CMK (cell line): Measurements from ENCODE around the gene CCK.

ENCODE experiments used
- DNase-seq: peaks from one replicate; pipeline ENCODE4 v3.0.0-alpha.2; 2010; ENCODE audit warnings: low read depth

The CCK gene

DNA sequence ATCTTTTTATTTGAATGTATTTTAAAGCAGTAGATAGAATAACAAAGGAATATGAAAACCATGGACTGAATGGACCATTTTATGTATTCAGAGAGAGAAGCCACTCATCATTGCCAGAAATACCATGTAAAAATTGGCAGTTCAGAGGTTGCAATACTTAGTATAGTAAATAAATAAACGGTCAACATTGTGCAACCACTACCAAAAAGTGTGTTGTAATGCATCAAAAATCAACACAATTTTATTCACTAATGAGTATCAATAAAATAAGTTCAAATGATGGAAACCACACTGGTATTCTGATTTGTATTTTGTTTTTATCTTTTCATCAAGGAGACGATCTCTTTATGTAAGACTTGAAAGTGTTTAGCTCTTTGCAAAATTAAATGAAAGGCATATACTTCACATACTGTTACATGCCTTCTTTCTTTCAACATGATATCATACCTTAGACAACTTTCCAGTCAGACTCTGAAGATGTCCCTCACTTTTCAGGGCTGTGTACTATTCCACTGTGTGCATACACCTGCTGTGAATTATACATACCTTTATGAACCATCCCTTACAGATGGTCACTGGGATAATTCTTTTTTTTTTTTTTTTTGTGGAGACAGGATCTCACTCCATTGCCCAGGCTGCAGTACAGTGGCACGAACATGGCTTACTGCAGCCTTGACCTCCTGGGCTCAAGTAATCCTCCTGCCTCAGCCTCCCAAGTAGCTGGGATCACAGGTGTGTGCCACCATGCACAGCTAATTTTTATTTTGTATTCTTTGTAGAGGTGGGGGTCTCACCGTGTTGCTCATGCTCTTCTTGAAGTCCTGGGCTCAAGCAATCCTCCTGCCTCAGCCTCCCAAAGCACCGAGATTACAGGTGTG, 40.3 kb downstream of the CCK start:
- DNase-seq, result no peak

DNA sequence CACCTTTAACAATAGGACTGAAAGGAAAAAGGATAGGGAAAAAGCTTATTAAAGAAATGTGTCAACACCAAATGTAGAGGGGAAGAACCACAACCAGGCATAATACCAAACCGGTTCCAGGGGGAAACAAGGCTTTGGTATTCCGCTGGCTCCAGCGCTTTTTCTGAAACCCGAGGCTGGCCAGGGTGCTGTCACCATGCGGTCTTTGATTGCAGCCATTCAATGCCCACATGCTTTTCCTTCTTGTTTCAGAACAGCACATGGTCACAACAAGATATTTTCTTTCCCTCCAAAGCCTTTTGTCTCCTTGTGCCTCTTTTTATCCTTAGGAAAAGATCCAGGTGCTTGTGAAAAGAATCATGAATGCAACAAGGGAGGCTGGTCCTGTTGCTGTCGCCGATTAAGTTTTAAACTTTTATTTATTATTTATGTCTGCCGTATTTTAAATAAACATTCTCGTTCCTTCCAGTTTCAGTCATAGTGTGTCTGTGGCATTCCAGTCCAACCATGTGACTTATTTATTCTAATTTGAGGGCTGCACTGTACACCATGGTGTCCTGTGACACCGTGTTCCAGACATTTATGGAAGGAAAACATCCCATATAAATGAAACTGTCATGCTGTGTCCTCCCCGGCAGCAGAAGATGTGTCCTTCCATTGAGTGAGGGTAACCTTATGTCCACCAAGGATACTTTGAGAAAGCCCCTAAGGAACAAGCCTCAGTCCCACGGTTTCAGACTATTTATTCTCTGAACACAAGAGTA, 41.1 kb downstream of the CCK start:
- DNase-seq, result no peak

DNA sequence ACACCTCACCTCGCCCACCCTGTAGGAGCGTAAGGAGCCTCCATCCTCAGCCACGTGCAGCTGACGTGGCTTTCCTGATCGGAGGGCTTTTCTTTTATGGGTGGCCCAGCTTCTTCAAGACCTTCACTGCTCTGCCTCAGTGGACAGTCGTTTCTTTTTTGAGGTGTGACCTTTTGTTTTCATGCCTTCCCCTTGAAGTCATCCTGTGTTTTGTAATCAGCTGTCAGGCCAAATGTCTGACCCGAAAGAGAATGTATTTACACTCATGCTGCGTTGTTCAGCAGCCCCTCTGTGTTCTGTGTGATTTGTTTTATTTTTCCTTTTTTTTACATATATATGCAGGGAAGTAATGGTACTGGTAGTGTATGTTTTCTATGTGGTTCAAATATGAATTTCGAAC, 41.8 kb downstream of the CCK start:
- DNase-seq, result no peak

DNA sequence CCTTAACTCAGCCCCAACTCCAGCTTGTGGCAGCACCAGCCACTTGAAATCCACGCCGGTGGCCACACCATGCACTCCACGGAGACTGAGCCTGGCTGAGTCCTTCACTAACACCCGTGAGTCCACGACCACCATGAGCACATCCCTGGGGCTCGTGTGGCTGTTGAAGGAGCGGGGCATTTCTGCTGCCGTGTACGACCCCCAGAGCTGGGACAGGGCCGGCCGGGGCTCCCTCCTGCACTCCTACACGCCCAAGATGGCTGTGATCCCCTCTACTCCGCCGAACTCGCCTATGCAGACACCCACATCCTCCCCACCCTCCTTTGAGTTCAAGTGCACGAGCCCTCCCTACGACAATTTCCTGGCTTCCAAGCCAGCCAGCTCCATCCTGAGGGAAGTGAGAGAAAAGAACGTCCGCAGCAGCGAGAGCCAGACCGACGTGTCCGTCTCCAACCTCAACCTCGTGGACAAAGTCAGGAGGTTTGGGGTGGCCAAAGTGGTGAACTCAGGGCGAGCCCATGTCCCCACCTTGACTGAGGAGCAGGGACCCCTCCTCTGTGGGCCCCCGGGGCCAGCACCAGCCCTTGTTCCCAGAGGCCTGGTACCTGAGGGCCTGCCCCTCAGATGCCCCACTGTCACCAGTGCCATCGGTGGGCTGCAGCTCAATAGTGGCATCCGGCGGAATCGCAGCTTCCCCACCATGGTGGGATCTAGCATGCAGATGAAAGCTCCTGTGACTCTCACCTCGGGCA, 42.9 kb downstream of the CCK start:
- no peak for DNase-seq

DNA sequence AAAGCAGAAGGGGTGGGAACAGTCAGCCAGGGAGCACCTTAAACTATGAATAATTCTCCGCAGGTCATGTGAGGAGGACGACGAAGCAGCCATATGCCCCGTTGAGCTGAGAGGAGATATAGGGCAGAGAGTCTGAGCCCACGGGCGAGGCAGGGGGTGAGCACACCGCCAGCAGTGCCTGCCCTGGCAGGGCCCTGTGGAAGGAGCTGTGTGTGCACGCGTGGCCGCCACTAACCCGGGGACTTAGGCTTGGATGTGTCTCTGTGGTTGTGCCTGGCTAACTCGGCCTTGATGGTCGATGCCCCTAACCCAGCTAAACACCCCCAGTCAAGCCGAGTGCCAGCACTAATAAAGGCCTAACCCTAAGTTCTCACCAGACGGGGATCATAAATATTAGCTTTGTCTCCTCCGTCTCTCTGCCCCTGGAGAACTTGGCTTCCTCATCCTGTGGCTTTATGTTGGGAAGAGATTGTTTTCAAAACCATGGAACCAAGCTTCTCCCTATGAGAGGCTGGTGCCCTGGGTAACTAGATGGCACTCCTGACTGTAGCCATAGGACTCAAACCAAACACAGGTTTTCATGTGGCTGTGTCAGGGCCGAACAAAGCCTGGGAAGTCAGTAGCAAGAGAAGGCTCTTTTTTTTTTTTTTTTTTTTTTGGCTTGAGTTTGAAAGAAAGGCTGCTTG, 45.4 kb downstream of the CCK start:
- no peak for DNase-seq

DNA sequence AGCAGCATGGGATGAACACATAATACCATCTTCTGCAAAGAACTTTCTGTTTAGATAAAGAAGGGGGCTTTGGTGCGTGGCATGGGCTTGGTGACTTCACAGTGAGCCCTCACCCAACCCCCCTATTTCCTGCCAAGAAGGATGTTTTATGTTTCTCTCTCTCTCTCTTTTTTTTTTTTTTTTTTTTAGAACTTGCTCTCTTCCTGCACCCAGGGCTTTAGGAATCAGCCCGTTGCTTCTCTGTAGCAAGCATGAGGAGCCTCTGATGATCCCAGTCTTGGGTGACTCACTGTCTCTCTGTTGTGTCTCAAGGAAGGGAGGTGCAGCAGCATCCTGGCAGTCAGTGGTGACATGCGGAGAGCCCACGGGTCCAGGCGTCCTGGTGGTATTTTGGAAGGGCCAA, 49.1 kb downstream of the CCK start:
- no peak for DNase-seq

DNA sequence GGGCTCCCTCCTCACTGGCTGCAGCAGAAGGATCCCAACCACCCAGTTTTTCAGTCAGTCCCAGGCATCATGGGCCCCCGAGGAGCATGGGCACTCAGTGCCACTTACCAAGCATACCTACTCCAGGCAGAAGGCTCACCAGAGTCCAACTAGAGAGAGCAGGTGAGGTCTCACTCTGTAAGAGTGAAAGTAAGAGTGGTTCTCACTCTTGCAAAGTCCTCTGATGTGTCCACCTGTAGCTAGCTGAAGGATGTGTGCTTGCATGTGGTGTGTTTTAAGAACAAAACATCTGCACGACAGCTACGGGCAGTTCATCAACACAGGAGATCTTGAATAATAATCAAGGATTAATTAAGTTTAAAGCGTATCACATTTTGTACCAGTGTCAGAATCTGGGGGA, 49.7 kb downstream of the CCK start:
- DNase-seq, result no peak

DNA sequence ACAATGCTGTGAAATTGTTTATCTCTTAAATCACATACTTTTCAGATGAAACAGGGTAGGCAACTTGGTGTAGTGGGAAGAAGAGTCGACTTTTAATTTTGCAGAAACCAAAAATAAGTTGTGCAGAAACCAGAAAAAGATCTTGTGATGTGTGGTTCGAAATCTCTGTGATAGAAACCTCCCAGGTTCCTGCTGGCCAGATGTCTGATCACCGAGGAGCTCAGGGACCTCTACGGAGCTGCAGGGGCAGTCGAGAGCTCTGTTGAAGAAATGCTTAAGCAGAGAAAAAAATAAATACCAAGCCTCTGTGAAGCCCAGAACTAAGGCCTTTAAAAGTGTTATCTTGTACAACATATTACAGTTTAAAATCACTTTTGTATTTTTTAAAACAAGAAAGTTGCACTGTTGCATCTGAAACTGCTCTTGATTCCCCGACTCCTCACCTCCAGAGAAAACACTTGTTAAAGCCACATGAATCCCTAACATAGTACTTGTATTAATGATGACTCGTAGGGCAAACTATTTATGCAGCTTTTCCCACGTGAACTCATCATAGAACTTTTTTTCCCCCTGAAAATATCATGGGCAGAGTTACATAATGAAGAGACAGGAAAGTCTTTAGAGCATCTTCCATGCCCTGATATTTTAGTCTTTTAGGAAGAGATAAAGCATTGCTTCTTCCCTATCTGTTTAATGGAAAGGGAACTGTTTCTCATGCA, 51.3 kb downstream of the CCK start:
- DNase-seq, result no peak

DNA sequence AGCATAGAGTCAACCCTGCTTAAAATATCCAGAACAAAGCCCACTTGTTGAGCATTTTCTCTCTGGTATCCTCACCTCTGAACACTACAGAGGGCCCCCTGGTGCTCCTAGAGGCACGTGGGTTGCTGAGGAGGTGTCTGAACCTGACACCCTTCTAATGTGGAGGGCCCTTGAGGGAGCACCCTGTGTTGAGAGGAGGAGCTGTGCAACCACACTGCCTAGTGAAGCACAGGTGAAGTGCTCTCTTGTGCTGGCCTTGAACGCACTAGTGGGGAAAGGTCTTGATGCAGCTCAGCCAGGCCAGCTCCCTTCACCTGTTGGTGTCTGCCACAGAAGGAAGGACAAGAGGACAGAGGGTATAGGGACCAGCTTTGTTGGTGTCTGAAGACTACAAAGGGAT, 51.9 kb downstream of the CCK start:
- no peak for DNase-seq

DNA sequence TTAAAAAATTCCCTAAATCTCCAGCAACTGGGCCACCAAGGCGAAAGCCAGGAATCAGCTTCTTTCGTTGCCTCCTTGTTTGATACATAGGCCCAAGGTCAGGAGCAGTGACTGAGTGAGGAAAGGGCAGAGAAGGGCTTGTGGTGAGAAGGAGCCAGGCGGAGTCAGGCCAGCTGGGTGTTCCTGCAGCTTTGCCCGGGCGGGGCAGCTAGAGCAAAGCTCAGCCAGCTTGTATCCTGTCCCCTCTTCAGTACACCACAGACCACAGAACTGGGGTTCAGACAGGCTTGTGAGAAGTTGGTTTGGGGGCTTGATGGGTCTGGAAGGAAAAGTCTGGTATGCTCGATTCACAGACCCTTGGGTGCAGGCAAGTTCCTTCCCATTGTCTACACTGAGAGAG, 52.6 kb downstream of the CCK start:
- DNase-seq, result no peak

DNA sequence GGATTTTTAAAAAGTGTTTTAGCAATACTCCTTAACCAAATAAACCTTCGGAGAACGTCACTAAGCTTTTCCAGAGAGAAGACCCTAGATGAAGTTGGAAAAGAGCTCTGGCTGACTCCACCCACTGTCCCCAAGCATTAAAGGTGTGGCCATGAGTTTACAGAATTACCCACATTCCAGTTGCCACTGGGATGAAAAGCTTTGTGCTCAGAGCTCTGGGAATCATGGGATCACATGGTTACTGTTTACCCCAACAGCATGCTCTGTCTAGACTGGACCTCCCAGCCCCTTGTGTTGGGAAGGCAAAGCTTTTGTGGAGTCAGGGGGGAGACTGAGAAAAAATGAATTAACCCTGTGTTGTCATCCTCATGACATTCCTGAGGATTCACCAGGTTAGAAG, 55.3 kb downstream of the CCK start:
- no peak for DNase-seq

DNA sequence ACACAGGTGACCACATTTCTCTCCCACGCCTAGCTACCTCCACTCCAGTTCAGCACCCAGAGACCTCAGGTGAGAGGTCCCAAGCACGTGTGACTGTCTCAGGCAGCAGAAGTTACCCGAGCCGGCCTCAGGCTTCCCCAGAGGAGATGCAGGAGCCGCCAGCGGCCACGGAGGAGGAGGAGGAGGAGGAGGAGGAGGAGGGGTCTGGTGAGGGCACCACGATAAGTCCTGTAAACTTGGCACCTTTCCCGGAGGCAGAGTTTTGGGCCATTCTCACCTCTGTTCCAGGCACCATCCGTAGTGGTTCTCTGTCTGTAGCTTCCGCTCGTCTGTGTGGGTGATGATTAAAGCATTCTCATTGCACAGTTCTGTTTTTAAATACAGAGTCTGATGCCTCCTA, 56.1 kb downstream of the CCK start:
- no peak for DNase-seq
